HG02642 (cell line): ENCODE data around the gene UNC5CL.

Experiments
- ATAC-seq: cut with Tn5 transposase; IDR thresholded peaks from one replicate; pipeline ENCODE4 v1.9.1; 2021; ENCODE audit warnings: mild to moderate bottlenecking; ENCODE audit not compliant: unreplicated experiment, poor library complexity

Gene UNC5CL, protein sequence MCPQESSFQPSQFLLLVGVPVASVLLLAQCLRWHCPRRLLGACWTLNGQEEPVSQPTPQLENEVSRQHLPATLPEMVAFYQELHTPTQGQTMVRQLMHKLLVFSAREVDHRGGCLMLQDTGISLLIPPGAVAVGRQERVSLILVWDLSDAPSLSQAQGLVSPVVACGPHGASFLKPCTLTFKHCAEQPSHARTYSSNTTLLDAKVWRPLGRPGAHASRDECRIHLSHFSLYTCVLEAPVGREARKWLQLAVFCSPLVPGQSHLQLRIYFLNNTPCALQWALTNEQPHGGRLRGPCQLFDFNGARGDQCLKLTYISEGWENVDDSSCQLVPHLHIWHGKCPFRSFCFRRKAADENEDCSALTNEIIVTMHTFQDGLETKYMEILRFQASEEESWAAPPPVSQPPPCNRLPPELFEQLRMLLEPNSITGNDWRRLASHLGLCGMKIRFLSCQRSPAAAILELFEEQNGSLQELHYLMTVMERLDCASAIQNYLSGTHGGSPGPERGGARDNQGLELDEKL

DNA sequence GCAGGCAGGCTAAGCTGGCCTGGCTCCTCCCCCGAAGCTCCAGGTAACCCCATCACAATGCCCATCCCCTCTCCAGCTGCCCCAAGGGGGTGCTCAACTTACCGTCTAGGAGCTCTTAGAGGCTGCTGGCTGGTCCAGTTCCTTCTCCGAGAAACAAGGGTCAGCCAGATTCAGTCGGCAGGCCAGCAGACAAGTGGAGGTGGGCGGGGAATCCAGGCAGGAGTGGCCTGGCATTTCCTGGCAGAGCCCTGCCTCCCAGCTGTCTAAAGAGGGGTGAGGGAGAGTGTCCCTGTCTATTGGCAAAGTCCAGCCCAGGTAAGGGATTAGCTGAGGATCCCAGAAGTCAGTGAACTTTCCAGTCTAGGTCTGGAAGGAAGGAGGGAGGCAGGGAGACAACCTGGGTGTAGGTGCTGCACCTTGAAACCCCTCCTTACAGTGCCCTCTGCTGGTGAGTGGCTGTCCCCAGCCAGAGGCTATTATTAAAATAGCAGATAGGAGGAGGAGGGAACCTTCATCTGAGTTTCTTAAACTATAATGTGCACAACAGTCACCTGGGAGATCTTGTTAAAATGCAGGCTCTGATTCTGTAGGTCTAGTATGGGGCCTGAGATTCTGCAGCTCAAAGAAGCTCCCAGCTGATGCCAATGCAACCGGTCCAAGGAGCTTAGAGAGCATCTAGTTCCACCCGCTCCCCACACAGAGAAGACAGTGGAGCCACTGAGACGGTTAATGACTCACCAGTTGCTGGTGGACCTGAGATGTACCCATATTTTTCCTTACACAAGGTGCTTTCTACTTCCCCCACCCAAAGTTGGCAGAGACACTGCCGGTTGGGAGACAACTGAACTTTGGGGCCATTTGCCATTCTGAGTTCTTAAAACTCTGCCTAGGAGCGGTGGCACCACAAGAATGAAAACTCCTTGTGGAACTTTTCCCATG lies at the start of gene UNC5CL:
TSS of gene UNC5CL (minus strand) at position 162 of the 939 bp plus-strand sequence. CDS start 4,147 bp downstream, outside the sequence.
- ATAC-seq, result no peak

DNA sequence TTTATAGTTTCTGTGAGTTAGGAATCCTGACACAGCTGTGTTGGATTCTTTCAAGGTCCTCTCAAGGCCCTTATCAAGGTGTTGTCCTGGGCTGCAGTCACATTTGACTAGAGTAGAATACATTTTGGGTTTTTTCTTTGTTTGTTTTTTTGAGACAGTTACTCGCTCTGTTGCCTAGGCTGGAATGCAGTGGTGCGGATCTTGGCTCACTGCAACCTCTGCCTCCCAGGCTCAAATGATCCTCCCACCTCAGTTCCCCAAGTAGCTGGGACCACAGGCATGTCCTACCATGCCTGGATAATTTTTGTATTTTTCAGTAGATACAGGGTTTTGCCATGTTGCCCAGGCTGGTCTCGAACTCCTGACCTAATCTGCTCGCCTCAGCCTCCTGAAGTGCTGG lies 49.4 kb upstream of the UNC5CL start:
- no peak for ATAC-seq

DNA sequence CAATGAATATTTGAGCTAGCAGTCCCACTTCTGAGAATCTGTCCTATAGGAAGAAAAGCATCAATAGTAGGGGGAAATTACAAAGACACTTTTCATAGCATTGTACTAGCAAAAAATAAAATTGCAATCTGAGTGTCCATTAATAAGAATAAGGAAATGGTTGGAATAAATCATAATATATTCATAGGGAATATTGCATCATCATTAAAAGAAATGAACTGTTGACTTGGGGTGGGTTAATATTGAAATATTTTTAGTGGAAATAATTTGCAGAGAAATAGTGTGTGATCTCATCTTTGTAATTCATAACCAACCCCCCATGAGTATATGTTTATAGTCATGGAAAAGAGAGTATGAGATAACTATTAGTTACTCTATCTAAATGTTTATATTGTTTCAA lies 46.2 kb upstream of the UNC5CL start:
- no peak for ATAC-seq

DNA sequence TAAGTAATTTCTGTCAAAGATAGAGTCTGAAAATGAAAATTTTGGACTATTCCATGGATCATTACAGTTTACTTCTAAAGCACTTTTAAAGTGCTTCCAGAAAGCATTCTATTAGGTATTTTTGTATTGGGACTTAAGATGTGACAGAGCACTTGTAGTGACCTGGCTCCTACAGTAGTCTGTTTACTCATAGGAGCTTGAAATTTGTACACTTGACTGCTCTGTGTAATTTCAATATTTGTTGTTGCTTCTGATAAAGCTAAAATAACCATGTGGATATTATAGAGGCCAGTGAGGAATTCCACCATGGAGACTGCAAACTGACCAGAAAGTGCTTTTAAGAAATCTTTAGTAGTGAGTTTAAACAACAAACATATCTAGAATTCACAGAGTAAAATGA lies 44.1 kb upstream of the UNC5CL start:
- ATAC-seq, result no peak

DNA sequence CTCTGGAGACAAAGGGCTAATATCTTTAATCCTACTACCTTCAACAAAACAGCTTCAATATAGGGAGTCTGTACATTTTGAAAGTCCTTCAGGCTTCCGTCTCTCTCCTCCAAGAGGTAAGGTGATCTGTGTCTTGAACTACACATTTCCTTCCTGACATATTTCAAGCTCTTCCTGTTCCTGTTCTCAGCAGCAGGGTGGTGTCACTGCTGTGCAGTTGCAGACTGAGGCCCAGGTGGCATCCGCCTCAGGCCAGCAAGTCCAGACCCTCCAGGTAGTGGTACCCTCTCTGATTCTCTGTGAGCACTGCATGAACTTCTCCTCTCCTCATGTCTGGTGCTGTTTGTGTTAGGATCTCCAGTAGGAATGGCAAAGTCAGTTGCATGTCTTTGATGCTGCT lies 41.6 kb upstream of the UNC5CL start:
- no peak for ATAC-seq

- no peak for ATAC-seq
Measured at GRCh38 chr6:41079080-41079479, 40.1 kb upstream of the UNC5CL start.

DNA sequence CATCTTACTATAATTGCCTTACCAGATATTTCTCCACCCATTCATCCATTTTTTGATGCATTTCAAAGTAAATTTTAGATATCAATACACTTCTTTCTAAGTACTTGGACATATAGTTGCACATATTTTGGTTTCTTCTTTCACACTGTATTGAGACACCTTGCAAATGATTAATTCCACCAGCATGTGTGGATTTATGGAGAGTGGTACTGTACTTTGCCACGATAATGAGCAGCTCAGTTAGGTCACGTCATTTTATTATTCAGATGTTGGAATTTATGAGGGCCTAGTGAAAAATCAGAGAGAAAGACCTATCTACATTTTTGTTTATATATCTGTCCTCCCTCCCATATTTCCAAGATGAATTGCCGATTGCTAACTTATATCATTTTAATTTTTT lies 39.1 kb upstream of the UNC5CL start:
- ATAC-seq, result no peak

- no peak for ATAC-seq
Measured at GRCh38 chr6:41077536-41077935, 38.5 kb upstream of the UNC5CL start.

GRCh38 chr6:41075651-41076626 lies 36.9 kb upstream of the UNC5CL start:
- no peak for ATAC-seq

DNA sequence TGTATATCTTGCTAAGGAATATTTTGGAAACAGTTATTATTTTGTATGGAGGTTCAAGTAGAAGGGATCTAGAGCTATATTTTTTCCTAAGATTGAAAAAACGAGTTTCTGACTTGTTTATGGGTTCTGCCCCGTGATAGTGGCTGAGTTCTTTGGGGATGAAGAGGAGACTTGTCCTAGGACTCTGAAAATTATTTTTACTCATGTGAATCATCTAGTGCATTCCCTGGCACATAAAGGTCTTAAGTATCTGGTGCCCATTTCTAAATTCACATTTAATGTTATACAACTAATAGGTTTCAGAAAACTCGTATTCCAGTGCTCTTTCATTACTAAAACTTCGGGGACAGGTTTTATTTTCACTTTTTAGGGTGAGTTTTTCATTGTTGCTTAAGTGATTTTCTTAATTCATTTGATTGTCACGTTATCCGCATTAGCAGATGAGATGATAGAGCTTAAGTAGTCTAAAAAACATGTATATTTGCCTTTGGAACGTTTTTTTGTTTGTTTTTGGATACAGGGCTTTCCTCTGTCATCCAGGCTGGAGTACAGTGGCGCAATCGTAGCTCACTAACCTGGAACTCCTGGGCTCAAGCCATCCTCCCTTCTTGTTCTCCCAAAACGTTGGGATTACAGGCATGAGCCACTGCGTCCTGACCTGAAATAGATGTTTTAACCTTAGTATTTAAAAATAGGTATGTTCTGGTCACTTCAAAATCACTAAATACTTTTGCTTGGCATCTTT lies 35.8 kb upstream of the UNC5CL start:
- no peak for ATAC-seq

GRCh38 chr6:41073968-41074691 lies 35.1 kb upstream of the UNC5CL start:
- no peak for ATAC-seq

GRCh38 chr6:41073203-41073967 lies 34.4 kb upstream of the UNC5CL start:
- peak; percentile 33 for ATAC-seq

DNA sequence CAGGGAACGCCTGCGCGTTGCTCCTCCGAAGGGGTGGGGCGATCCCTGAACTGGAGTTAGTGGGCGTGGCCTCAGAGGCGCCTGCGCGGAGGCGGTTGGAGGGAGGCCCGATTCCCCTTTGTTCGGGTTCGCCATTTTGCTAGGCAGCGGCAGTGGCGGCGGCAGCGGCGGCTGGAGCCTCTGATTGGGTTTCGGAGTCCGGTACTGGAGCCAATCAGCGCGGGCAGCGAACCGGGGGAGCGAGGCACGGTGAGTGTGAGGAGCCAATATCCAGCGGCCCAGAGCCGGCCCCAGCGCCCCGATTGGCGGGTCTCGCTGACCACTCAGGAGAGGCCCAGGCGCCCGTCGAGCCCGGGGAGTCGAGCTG lies 33.8 kb upstream of the UNC5CL start, which contains the start of gene NFYA:
TSS of gene NFYA (plus strand) at position 139 of the 367 bp plus-strand sequence. CDS start 6,116 bp downstream, outside the sequence.
- ATAC-seq, result peak; percentile 72

DNA sequence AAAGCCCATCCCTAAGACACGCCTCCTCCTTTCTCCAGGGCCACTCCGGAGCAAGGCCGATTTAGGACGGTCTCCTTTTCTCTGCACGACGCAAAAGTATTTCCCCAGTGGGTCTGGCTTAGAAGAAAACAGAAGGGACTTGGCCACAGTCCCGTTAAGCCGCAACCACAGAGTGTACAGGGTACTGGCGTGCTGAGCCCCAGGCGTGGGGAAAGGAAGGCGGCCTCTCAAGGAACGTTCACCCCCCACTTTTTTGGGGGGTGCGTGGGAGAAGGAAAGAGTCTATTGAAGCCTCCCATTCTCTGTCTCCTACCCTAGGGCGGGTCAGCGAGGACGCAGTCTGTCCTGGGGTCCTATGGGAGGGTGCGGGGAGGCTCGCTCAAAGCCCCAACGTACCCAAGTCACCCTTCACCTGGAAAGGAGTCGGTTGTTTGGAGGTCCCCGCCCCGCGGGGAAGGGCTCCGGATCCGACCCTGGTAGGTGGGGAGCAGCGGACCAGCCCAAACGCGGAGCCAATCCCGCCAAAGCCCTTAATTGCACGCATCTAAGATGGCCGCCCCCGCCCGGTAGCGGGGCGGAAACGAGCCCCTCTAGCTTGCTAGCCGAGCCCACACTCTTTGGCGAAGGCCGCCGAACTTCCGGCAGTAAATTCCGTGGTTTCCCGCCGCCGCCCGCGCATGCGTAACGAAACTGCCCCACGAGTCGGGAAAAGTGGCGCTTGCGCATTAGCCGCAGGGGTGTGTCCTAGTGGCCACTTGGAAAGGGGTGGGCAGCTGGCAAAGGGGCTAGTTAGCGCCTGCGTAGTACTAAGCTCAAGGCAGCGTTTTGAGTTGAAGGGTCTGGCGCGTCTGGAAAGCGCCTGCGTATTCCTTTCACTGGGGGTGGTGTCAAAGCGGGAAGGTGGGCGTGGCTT lies 33.2 kb upstream of the UNC5CL start, which contains the start of gene OARD1:
TSS of gene OARD1 (minus strand) at position 434 of the 913 bp plus-strand sequence. CDS start 722 bp downstream, outside the sequence.
- peak; percentile 67 for ATAC-seq

- no peak for ATAC-seq
Measured at GRCh38 chr6:41071501-41071922, 32.5 kb upstream of the UNC5CL start.

DNA sequence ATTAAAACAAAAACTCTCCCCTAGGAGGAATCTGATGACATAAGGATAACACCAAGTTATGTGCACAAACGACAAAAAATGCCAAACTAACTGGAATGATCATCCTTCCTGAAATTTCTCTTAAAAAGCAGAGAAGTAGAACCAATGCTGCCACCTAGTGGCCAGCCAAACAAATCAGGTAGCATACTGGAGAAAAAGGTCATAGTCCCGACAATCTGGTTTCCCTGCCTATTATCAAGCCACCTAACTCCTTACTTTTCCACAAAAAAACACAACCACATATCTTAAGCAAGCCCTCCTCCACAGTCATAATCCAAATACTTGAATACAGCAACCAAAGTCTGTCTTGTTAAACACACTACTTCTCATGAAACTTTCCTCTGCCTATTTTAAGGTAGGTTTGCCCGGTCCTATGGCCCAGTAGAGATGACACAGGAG lies 27.9 kb upstream of the UNC5CL start:
- no peak for ATAC-seq
